ENCODE measurements around the gene VPS35.
A peak's percentile ranks its signal among the peaks of the same experiment; 100 is the strongest.

VPS35 gene

DNA sequence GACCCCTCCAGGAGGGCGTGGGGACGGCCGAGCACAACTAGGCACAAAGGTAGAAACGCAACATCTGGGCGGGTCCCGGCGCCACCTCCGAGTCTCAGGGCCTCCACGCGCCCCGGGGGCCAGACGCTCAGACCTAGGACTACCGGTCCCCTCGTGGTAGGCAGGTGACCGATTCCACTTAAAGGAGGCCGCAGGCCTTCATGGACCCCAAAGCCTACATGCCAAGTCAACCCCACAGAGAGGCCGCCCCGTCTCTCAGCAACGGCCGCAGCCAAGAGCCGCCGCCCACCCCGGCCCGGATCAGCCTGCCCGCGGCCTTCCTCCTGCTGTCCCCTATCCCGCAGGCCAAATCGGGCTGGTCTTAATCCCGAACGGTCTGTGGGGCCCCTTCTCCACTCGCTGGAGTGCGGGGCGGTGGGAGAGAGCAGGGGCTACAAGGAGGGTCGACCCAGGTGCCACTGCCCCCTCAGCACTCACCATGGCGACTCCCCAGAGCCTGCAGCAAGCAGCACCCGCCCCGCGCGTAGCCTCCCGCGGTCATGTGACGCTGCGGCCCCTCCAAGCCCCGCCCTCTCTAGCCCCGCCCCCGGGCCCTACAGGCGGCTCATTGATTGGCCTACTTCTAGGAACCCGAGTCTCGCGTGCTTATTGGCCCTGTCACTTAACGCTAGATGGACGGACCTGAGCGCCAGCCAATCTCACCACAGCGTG, at the start of gene VPS35:
TSS of gene VPS35 (minus strand) at position 525 of the 711 bp plus-strand sequence. CDS start at position 480, 45 bp downstream.
- H3K9me3 ChIP-seq (ENCODE audit: control insufficient read depth in 1 of 2, low read length in 2 of 2) = no peaks in the 10 kb centered on the region
- H3K9ac ChIP-seq (ENCODE audit: low read depth in 1 of 2, low read length in 2 of 2) = peak within 1 kb of the TSS; percentile 87 to 94
- H3K4me3 ChIP-seq (ENCODE audit: low read depth in 1 of 2, low read length in 2 of 2) = peak within 1 kb of the TSS; percentile 77 to 98
- H3K36me3 ChIP-seq (ENCODE audit: control insufficient read depth in 1 of 2, insufficient read depth in 2 of 2, low read length in 2 of 2) = no peaks in the 10 kb centered on the region
- H3K27me3 ChIP-seq (ENCODE audit: control insufficient read depth in 1 of 2, insufficient read depth in 2 of 2, low read length in 2 of 2) = no peaks in the 10 kb centered on the region
- peaks cover 44 to 46% of the 10 kb centered on the region in 2 donors for H3K4me1 ChIP-seq (ENCODE audit: control insufficient read depth in 1 of 2, insufficient read depth in 2 of 2, low read length in 2 of 2)
- peak within 1 kb of the TSS; percentile 97 for H3K27ac ChIP-seq (ENCODE audit: low read depth, low read length)

DNA sequence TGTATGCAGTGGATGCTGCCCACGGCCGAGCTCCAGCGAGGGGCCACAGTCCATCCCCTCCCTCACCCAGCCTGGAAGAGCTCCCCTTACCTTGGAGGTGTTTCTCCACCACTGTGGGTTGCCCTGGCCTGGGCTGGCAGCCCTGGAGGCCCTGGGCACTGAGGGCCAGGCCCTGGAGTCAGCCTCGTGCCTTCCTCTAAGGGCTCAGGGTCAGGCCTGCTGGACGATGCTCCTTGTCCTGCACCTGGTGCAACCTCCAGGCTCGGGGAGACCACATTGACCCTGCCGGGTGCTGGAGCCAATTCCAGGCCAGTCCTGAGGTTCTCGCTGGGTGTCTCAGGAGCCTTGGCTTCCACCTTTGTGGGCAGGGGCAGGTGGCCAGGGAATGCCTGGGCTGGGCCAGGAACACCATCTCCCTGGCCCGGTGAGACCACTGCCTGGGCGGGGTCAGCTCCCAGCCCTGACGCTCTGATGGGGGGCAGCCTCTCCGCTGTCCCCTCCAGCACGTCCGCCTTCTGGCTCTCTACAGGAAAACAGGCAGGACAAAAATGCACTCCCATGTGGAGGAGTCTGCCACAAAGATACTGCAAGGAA, 48.7 kb upstream of the VPS35 start:
- H3K4me3 ChIP-seq (ENCODE audit: low read depth in 1 of 2, low read length in 2 of 2) = no peak overlapping the region
- no peaks in the 10 kb centered on the region for H3K36me3 ChIP-seq (ENCODE audit: control insufficient read depth in 1 of 2, insufficient read depth in 2 of 2, low read length in 2 of 2)
- H3K4me1 ChIP-seq (ENCODE audit: control insufficient read depth in 1 of 2, insufficient read depth in 2 of 2, low read length in 2 of 2) = no peaks in the 10 kb centered on the region
- H3K27ac ChIP-seq (ENCODE audit: low read depth, low read length) = no peak overlapping the region
- no peaks in the 10 kb centered on the region for H3K9me3 ChIP-seq (ENCODE audit: control insufficient read depth in 1 of 2, low read length in 2 of 2)
- no peak overlapping the region for H3K9ac ChIP-seq (ENCODE audit: low read depth in 1 of 2, low read length in 2 of 2)
- no peaks in the 10 kb centered on the region for H3K27me3 ChIP-seq (ENCODE audit: control insufficient read depth in 1 of 2, insufficient read depth in 2 of 2, low read length in 2 of 2)

DNA sequence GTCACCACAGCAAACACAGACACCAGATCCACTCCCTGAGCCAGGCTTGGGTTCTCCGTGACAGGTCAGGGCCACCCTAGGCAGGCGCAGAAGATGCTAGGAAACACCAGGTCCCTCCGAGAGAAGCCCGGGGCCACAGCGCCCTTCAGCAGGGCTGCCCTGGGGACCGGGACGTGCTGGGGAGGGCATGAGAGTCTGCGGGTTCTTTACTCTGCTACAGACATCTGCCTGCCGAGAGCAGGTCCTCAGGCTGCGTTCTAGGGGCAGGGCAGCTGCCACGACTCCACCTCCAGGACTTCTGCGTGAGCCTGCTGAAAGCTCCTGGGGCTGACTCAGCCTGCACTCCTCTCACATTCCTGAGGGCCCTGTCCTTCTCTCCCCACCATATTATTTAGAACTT, 47.7 kb upstream of the VPS35 start:
- H3K36me3 ChIP-seq (ENCODE audit: control insufficient read depth in 1 of 2, insufficient read depth in 2 of 2, low read length in 2 of 2) = no peaks in the 10 kb centered on the region
- H3K9ac ChIP-seq (ENCODE audit: low read depth in 1 of 2, low read length in 2 of 2) = no peak overlapping the region
- H3K27ac ChIP-seq (ENCODE audit: low read depth, low read length) = no peak overlapping the region
- no peaks in the 10 kb centered on the region for H3K4me1 ChIP-seq (ENCODE audit: control insufficient read depth in 1 of 2, insufficient read depth in 2 of 2, low read length in 2 of 2)
- no peaks in the 10 kb centered on the region for H3K27me3 ChIP-seq (ENCODE audit: control insufficient read depth in 1 of 2, insufficient read depth in 2 of 2, low read length in 2 of 2)
- H3K4me3 ChIP-seq (ENCODE audit: low read depth in 1 of 2, low read length in 2 of 2) = no peak overlapping the region
- H3K9me3 ChIP-seq (ENCODE audit: control insufficient read depth in 1 of 2, low read length in 2 of 2) = no peaks in the 10 kb centered on the region

DNA sequence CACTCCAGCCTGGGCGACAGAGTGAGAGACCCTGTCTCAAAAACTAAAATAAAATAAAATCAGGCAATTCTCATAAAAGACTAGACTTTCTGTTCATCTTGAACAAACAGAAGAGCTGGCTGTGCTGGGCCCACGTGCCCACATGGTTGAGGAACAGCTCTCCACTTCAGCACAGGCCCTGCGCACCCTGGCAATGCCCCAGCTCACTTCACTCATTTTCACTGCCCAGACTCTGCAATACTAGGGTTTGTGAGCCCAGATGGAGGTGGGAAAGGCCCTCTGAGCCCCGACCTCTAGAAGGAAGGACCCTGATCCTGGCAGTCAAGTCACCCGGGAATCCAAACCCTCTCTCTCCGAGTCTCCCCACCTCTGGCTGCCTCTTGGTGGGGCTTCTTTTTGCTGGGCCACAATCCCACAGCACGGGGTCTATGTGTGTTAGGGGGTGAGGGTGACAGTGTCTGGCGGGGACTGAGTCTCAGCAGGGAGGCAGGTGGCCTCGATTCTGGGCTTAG, 44.4 kb upstream of the VPS35 start:
- Histone ChIP-seq H3K27me3 (ENCODE audit: control insufficient read depth in 1 of 2, insufficient read depth in 2 of 2, low read length in 2 of 2) (no peaks in the 10 kb centered on the region), H3K4me3 (ENCODE audit: low read depth in 1 of 2, low read length in 2 of 2) (no peak overlapping the region), H3K9me3 (ENCODE audit: control insufficient read depth in 1 of 2, low read length in 2 of 2) (no peaks in the 10 kb centered on the region), H3K27ac (ENCODE audit: low read depth, low read length) (no peak overlapping the region), H3K4me1 (ENCODE audit: control insufficient read depth in 1 of 2, insufficient read depth in 2 of 2, low read length in 2 of 2) (no peaks in the 10 kb centered on the region), H3K36me3 (ENCODE audit: control insufficient read depth in 1 of 2, insufficient read depth in 2 of 2, low read length in 2 of 2) (no peaks in the 10 kb centered on the region), H3K9ac (ENCODE audit: low read depth in 1 of 2, low read length in 2 of 2) (no peak overlapping the region)

DNA sequence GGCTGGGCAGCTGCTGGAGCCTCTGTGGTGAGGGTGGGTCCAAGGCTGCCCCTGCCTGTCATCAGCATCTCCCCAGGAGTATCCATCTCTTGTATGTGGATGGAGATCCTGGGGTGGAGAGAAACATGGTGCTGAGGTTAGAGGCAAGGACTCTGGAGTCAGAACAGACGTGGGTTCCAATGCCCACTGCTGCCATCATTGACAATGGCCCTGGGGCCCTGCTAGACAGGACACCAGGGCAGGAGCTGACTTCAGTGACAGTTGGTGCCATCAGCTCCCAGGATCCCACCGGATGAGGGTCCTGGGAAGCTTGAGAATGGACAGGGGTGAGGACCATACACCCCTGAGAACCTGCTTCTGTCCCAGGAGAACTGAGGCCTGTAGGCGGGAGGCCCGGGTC, 43.6 kb upstream of the VPS35 start:
- no peak overlapping the region for H3K27ac ChIP-seq (ENCODE audit: low read depth, low read length)
- H3K9ac ChIP-seq (ENCODE audit: low read depth in 1 of 2, low read length in 2 of 2) = no peak overlapping the region
- no peaks in the 10 kb centered on the region for H3K27me3 ChIP-seq (ENCODE audit: control insufficient read depth in 1 of 2, insufficient read depth in 2 of 2, low read length in 2 of 2)
- no peaks in the 10 kb centered on the region for H3K4me1 ChIP-seq (ENCODE audit: control insufficient read depth in 1 of 2, insufficient read depth in 2 of 2, low read length in 2 of 2)
- H3K36me3 ChIP-seq (ENCODE audit: control insufficient read depth in 1 of 2, insufficient read depth in 2 of 2, low read length in 2 of 2) = no peaks in the 10 kb centered on the region
- no peak overlapping the region for H3K4me3 ChIP-seq (ENCODE audit: low read depth in 1 of 2, low read length in 2 of 2)
- H3K9me3 ChIP-seq (ENCODE audit: control insufficient read depth in 1 of 2, low read length in 2 of 2) = no peaks in the 10 kb centered on the region

DNA sequence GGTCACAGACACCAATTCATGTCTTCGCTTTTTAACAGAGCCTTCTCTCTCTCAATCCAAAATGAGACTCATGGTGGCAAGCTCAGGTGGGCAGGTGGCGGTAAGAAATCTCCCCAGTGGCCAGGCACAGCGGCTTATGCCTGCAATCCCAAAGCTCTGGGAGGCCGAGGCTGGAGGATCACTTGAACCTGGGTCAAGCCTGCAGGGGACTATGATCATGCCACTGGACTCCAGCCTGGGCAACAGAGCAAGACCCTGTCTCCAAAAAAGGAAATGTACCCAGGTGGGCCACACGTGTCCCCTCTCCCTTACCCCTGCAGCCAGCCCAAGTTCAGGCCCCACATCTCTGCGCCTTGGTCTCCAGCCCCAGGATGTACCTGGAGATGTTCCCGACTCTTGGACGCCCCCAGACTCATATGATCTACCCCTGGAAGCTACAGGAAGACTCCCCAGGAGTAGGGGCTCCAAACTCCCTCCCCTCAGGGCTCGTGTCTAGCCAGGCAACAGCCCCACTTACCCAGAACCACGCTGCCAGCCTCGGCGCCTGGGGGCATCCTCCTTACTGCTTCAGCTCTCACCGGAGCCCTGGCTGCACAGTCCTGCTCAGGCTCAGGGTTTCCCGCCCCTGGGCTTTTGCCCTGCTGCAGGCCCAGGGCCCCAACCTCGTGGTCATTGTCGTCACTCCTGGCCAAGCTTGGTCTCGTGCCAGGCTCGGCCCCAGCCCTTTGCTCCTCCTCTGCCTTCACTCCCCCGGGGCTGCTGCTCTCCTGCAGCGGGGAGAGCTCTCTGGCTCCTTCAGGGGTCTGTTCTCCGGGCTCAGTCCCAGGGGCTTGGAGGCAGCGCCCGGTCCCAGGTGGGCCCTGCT, 42.9 kb upstream of the VPS35 start:
- H3K36me3 ChIP-seq (ENCODE audit: control insufficient read depth in 1 of 2, insufficient read depth in 2 of 2, low read length in 2 of 2) = no peaks in the 10 kb centered on the region
- H3K9me3 ChIP-seq (ENCODE audit: control insufficient read depth in 1 of 2, low read length in 2 of 2) = no peaks in the 10 kb centered on the region
- H3K4me1 ChIP-seq (ENCODE audit: control insufficient read depth in 1 of 2, insufficient read depth in 2 of 2, low read length in 2 of 2) = no peaks in the 10 kb centered on the region
- no peak overlapping the region for H3K9ac ChIP-seq (ENCODE audit: low read depth in 1 of 2, low read length in 2 of 2)
- no peak overlapping the region for H3K27ac ChIP-seq (ENCODE audit: low read depth, low read length)
- H3K4me3 ChIP-seq (ENCODE audit: low read depth in 1 of 2, low read length in 2 of 2) = no peak overlapping the region
- H3K27me3 ChIP-seq (ENCODE audit: control insufficient read depth in 1 of 2, insufficient read depth in 2 of 2, low read length in 2 of 2) = no peaks in the 10 kb centered on the region

DNA sequence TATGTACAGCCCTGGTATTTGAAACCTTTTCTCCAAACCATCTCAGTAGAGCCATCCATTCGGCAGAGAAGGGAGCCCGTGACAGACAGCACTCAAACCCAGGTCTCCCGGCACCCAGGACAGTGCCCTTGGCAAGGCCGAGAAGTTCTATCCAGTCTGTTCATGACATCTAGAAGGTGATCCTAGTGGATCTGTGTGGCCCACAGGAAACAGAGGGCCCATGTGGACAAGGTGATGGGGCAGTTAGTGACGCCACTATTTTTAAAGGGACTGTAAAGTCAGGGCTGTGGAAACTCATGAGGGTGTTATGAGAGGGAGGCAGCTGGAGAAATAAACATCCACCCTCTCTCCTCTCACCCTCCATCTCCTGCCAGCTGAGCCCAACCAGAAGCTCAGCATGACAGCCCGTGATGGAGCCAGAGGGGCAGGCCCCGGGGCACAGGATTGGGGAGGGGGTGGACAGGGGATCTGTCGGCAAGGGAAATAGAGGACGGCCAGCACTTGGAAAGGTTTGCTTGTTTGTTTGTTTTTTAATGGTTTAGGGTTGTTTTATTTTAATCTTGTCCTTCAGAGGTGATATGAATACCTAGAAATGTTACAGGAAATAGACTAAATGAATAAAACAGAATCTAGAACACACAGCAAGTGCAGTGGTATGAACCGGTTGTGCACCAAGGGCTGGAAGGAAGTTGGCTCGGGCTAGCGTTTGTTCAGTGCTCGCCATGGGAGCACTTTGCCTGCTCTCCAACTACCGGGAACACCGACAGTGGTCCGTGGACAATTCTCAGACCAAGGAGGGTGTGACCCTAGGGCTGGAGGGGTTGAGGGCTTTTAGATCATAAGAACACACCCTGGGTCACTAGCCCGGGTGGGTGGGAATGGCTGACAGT, 42.1 kb upstream of the VPS35 start:
- Histone ChIP-seq H3K9ac (ENCODE audit: low read depth in 1 of 2, low read length in 2 of 2) (no peak overlapping the region), H3K27me3 (ENCODE audit: control insufficient read depth in 1 of 2, insufficient read depth in 2 of 2, low read length in 2 of 2) (no peaks in the 10 kb centered on the region), H3K27ac (ENCODE audit: low read depth, low read length) (no peak overlapping the region), H3K4me1 (ENCODE audit: control insufficient read depth in 1 of 2, insufficient read depth in 2 of 2, low read length in 2 of 2) (no peaks in the 10 kb centered on the region), H3K4me3 (ENCODE audit: low read depth in 1 of 2, low read length in 2 of 2) (no peak overlapping the region), H3K9me3 (ENCODE audit: control insufficient read depth in 1 of 2, low read length in 2 of 2) (no peaks in the 10 kb centered on the region), H3K36me3 (ENCODE audit: control insufficient read depth in 1 of 2, insufficient read depth in 2 of 2, low read length in 2 of 2) (no peaks in the 10 kb centered on the region)

DNA sequence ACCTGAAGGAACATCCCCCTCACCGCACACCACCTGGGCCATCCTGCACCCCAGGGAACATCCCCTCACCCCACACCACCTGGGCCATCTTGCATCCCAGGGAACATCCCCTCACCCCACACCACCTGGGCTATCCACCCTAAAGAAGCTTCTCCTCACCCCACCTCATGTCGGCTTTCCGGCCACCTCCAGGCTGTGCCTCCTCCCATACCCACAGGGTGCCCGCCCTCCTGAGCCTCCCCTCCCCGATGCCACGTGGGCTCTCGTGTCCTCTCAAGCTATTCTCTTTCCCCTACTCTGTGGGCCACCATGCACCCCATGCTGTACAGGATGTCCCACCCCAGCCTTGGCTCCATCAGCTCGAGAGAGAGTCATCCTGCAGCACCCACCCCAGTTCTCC, 41.1 kb upstream of the VPS35 start:
- Histone ChIP-seq H3K4me1 (ENCODE audit: control insufficient read depth in 1 of 2, insufficient read depth in 2 of 2, low read length in 2 of 2) (no peaks in the 10 kb centered on the region), H3K36me3 (ENCODE audit: control insufficient read depth in 1 of 2, insufficient read depth in 2 of 2, low read length in 2 of 2) (no peaks in the 10 kb centered on the region)

DNA sequence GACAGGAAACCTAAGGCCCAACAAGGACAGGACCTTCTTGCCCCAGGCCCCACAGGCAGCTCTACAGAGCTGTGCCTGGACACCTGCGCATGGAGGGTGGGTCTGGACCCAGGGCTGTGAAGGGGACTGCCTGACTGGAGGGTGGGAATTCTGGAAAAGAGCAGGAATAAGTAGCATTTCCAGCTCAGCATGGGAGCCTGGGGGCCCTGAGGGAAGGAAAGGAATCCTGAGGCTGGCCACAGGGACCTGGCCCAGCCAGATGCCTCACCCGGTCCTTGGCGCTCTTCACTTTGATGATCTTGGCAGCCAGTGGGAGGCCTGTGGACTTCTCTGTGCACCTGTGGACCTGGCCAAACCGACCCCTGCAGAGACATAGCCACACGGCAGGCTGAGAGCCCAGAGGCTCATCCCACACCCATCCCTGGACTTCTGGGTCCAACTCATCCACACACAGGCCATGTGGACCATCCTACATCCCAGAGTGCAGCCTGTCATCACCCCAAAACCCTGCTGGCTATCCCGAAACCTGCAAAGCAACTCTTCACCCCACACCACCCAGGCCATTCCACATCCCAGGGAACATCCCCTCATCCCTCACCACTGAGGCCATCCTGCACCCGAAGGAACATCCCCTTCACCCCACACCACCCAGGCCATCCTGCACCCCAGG, 40.5 kb upstream of the VPS35 start:
- Histone ChIP-seq H3K4me1 (ENCODE audit: control insufficient read depth in 1 of 2, insufficient read depth in 2 of 2, low read length in 2 of 2) (no peaks in the 10 kb centered on the region), H3K4me3 (ENCODE audit: low read depth in 1 of 2, low read length in 2 of 2) (no peak overlapping the region), H3K36me3 (ENCODE audit: control insufficient read depth in 1 of 2, insufficient read depth in 2 of 2, low read length in 2 of 2) (no peaks in the 10 kb centered on the region), H3K9ac (ENCODE audit: low read depth in 1 of 2, low read length in 2 of 2) (no peak overlapping the region), H3K9me3 (ENCODE audit: control insufficient read depth in 1 of 2, low read length in 2 of 2) (peaks cover 0 to 7% of the 10 kb centered on the region in 2 donors), H3K27ac (ENCODE audit: low read depth, low read length) (no peak overlapping the region), H3K27me3 (ENCODE audit: control insufficient read depth in 1 of 2, insufficient read depth in 2 of 2, low read length in 2 of 2) (no peaks in the 10 kb centered on the region)

More for the DNA sequence above, 41.1 kb upstream of the VPS35 start:
- H3K27ac ChIP-seq (ENCODE audit: low read depth, low read length) = no peak overlapping the region
- H3K4me3 ChIP-seq (ENCODE audit: low read depth in 1 of 2, low read length in 2 of 2) = no peak overlapping the region
- peaks cover 0 to 6% of the 10 kb centered on the region in 2 donors for H3K9me3 ChIP-seq (ENCODE audit: control insufficient read depth in 1 of 2, low read length in 2 of 2)
- no peaks in the 10 kb centered on the region for H3K27me3 ChIP-seq (ENCODE audit: control insufficient read depth in 1 of 2, insufficient read depth in 2 of 2, low read length in 2 of 2)
- no peak overlapping the region for H3K9ac ChIP-seq (ENCODE audit: low read depth in 1 of 2, low read length in 2 of 2)

All from duodenal mucosa (tissue), 2 donors.